Right lobe of liver (tissue), 4 donors: ENCODE measurements around the gene XRCC6.

Experiments
- POLR2A ChIP-seq: fragments of 450-650 bp; IDR thresholded peaks from one replicate; pipeline ENCODE4 v1.6.1; 2017; ENCODE audit warnings: antibody characterized with exemption, mild to moderate bottlenecking
- TF ChIP-seq, protein P1 (sequence below), 4 donors: fragments of 200-600 bp in 3 of 4; fragments of 450-650 bp in 1 of 4; IDR thresholded peaks; one replicate each; pipeline versions ENCODE4 v1.5.1 to v1.8.0; 2016 to 2022; ENCODE audit warnings: antibody characterized with exemption in 4 of 4, mild to moderate bottlenecking in 2 of 4
- donor health status: DM: no; HTN: no; CAD: no.
- donor health status: DM: no; HTN: no; CAD: no.
- donor health status: DM: no; HTN: yes; CAD: no.

DNA sequence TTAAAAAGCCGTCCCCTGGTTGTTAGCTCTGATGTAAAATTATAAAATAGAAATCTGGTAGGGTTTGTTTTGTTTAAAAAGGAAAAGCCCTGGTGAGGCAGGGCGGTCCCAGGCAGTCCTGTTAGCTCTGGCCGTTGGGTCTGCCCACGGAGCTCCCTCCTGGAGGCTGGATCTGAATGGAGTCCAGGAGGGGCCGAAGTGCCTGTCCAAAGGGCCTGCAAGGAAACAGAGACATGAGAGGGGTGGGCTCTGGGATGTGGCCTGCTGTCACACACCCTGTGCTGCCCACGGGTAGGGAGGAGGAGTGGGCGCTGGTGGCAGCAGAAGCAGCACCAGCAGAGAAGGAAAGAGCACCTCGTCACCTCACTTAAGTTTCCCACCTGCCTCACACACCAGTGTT lies 20.1 kb upstream of the XRCC6 start:
- TF ChIP-seq POLR2A: no peak
- TF ChIP-seq, protein P1, sequence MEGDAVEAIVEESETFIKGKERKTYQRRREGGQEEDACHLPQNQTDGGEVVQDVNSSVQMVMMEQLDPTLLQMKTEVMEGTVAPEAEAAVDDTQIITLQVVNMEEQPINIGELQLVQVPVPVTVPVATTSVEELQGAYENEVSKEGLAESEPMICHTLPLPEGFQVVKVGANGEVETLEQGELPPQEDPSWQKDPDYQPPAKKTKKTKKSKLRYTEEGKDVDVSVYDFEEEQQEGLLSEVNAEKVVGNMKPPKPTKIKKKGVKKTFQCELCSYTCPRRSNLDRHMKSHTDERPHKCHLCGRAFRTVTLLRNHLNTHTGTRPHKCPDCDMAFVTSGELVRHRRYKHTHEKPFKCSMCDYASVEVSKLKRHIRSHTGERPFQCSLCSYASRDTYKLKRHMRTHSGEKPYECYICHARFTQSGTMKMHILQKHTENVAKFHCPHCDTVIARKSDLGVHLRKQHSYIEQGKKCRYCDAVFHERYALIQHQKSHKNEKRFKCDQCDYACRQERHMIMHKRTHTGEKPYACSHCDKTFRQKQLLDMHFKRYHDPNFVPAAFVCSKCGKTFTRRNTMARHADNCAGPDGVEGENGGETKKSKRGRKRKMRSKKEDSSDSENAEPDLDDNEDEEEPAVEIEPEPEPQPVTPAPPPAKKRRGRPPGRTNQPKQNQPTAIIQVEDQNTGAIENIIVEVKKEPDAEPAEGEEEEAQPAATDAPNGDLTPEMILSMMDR (IDR thresholded peaks at IDR 0.05): no peak
